Parathyroid adenoma (tissue), 2 donors: ENCODE results near the gene GAS7.

Source experiments
- H2AFZ ChIP-seq: fragments of 300-600 bp; sonication (generic); one replicate; pipeline ENCODE4 v1.7.0; 2017; ENCODE audit warnings: antibody characterized with exemption, mild to moderate bottlenecking
- H3K27ac ChIP-seq: fragments of 300-600 bp; sonication (generic); one replicate; pipeline ENCODE4 v1.7.0; 2017
- H3K27me3 ChIP-seq: fragments of 300-600 bp; sonication (generic); one replicate; pipeline ENCODE4 v1.7.0; 2017; ENCODE audit warnings: low read length; ENCODE audit not compliant: control insufficient read depth, insufficient read depth
- H3K36me3 ChIP-seq: fragments of 300-600 bp; sonication (generic); one replicate; pipeline ENCODE4 v1.7.0; 2017; ENCODE audit warnings: low read length; ENCODE audit not compliant: control insufficient read depth, insufficient read depth
- H3K4me1 ChIP-seq: fragments of 300-600 bp; sonication (generic); one replicate; pipeline ENCODE4 v1.7.0; 2017; ENCODE audit warnings: control low read depth
- H3K4me2 ChIP-seq: fragments of 300-600 bp; sonication (generic); one replicate; pipeline ENCODE4 v1.7.0; 2017; ENCODE audit warnings: low read length
- H3K4me3 ChIP-seq: fragments of 300-600 bp; sonication (generic); one replicate; pipeline ENCODE4 v1.7.0; 2017; ENCODE audit warnings: low read depth, low read length
- H3K79me2 ChIP-seq: fragments of 300-600 bp; sonication (generic); one replicate; pipeline ENCODE4 v1.7.0; 2017; ENCODE audit warnings: control low read depth
- H3K9ac ChIP-seq: fragments of 300-600 bp; sonication (generic); one replicate; pipeline ENCODE4 v1.7.0; 2017; ENCODE audit warnings: mild to moderate bottlenecking
- H3K9me3 ChIP-seq: fragments of 300-600 bp; sonication (generic); one replicate; pipeline ENCODE4 v1.7.0; 2017; ENCODE audit warnings: low read length; ENCODE audit not compliant: control insufficient read depth
- TF ChIP-seq, protein P1 (sequence below): fragments of 300-600 bp; sonication (generic); IDR thresholded peaks from one replicate; pipeline ENCODE4 v1.7.0; 2017; ENCODE audit warnings: antibody characterized with exemption, mild to moderate bottlenecking
- donor health status: primary hyperparathyroidism.

The GAS7 gene

DNA sequence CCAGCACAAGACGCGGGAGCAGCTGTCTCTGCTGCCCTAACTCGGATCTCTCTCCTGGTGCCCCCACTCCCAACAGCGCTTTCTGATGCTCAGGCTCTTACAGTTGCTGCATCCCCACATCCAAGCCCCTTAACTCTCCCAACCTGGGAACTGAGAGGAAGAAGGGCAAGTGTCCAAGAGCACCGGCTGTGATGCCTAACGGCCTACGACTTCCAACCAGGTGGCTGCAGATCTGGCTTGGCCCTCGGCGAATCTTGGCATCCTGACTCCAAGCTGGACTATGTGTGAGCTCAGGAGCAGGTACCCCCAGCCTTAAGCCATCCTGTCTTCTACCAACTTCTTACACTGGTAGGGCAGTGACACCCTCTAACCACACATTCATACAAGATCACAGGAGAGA, 255.1 kb downstream of the GAS7 start:
- Histone ChIP-seq H3K4me1 (no peaks in the 10 kb centered on the region), H3K4me3 (no peak overlapping the region), H3K9ac (no peak overlapping the region), H3K9me3 (no peaks in the 10 kb centered on the region), H2AFZ (no peak overlapping the region), H3K79me2 (no peaks in the 10 kb centered on the region), H3K36me3 (no peaks in the 10 kb centered on the region), H3K27ac (no peak overlapping the region), H3K27me3 (no peaks in the 10 kb centered on the region), H3K4me2 (no peak overlapping the region)
- TF ChIP-seq, protein P1, sequence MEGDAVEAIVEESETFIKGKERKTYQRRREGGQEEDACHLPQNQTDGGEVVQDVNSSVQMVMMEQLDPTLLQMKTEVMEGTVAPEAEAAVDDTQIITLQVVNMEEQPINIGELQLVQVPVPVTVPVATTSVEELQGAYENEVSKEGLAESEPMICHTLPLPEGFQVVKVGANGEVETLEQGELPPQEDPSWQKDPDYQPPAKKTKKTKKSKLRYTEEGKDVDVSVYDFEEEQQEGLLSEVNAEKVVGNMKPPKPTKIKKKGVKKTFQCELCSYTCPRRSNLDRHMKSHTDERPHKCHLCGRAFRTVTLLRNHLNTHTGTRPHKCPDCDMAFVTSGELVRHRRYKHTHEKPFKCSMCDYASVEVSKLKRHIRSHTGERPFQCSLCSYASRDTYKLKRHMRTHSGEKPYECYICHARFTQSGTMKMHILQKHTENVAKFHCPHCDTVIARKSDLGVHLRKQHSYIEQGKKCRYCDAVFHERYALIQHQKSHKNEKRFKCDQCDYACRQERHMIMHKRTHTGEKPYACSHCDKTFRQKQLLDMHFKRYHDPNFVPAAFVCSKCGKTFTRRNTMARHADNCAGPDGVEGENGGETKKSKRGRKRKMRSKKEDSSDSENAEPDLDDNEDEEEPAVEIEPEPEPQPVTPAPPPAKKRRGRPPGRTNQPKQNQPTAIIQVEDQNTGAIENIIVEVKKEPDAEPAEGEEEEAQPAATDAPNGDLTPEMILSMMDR, result no peak

DNA sequence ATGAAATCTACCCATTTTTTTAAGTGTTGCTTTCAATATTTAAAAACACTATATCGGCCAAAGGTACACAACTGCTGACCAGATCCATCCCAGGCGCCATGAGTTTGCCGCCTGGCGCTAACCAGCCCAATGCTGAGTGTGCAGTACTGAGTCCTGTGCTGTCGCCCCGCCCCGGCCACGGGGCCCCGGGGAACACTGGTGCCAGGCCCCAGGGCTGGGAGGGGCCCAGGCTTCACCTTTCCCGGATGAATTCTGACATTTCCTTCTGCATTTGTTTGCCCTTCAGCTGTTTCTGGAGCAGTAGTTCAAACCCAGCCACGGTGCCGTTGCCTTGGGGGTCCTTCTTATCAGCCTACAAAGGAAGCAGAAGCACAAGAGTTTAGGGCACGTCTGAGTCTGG, 255.5 kb downstream of the GAS7 start:
- no peaks in the 10 kb centered on the region for H3K9me3 ChIP-seq
- no peak overlapping the region for H3K9ac ChIP-seq
- no peaks in the 10 kb centered on the region for H3K79me2 ChIP-seq
- no peak overlapping the region for H2AFZ ChIP-seq
- no peak overlapping the region for H3K4me3 ChIP-seq
- H3K4me2 ChIP-seq, result no peak overlapping the region
- TF ChIP-seq, protein P1, result no peak
- H3K27ac ChIP-seq, result no peak overlapping the region
- no peaks in the 10 kb centered on the region for H3K36me3 ChIP-seq
- no peaks in the 10 kb centered on the region for H3K4me1 ChIP-seq
- H3K27me3 ChIP-seq, result no peaks in the 10 kb centered on the region

DNA sequence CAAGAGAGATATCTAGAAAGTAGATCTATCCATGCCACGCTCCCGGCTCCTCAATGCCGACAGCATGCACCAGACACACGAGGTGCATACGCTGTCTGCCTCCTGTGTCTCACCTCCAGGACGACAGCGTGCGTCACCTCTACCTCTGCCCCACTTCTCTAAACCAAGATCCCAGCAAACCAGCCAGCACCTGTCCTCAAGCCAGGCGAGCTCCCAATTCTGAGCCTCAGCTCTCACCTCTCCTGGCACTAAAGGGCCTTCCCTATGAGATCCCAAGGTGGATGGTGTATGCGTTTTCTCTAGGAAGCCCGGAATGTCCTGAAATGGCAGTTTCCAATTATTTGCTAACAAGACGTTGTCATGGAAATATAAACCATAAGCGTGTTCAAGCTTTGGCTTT, 257.1 kb downstream of the GAS7 start:
- no peak overlapping the region for H3K27ac ChIP-seq
- no peaks in the 10 kb centered on the region for H3K36me3 ChIP-seq
- no peak overlapping the region for H2AFZ ChIP-seq
- TF ChIP-seq, protein P1, result no peak
- H3K9me3 ChIP-seq, result no peaks in the 10 kb centered on the region
- no peak overlapping the region for H3K4me2 ChIP-seq
- no peaks in the 10 kb centered on the region for H3K27me3 ChIP-seq
- H3K79me2 ChIP-seq, result no peaks in the 10 kb centered on the region
- H3K4me3 ChIP-seq, result no peak overlapping the region
- no peak overlapping the region for H3K9ac ChIP-seq
- no peaks in the 10 kb centered on the region for H3K4me1 ChIP-seq

DNA sequence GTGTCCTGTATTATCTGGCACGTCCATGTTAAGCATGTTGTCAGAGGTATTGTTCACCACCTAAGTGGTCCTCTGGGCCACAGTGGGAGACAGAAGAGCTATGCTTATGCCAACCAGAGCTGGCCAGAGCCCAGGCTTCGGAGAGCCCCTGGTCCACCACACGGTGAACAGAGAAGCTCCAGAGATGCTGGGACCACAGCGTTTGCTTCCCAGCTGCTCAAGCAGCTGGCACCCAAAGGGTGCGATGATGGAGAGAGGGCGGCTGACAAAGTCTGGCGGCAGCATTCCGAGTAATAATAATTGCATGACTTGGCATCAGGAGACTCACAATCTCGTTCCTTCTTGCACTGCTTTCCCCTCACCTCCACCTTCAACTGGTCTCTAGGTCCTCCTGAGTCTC, 257.6 kb downstream of the GAS7 start:
- H3K4me1 ChIP-seq, result no peaks in the 10 kb centered on the region
- H3K27ac ChIP-seq, result no peak overlapping the region
- TF ChIP-seq, protein P1, result no peak
- no peaks in the 10 kb centered on the region for H3K79me2 ChIP-seq
- H3K9me3 ChIP-seq, result no peaks in the 10 kb centered on the region
- no peaks in the 10 kb centered on the region for H3K36me3 ChIP-seq
- no peaks in the 10 kb centered on the region for H3K27me3 ChIP-seq
- no peak overlapping the region for H3K4me2 ChIP-seq
- H2AFZ ChIP-seq, result no peak overlapping the region
- H3K9ac ChIP-seq, result no peak overlapping the region
- no peak overlapping the region for H3K4me3 ChIP-seq

DNA sequence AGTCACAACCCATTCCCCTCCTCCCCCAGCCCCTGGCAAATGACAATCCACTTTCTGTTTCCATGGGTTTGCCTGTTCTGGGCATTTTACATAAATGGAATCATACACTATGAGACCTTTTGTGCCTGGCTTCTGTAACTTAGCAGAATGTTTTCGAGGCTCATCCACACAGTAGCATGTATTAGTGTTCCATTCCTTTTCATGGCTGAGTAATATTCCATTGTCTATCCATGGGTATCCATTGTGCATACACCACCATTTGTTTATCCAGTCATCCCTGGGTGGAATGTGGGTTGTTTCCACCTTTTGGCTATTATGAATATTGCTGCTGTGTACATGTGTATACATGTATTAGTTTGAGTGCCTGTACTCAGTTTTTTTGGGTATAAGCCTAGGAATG, 259.6 kb downstream of the GAS7 start:
- Histone ChIP-seq H3K4me3 (no peak overlapping the region), H3K9me3 (no peaks in the 10 kb centered on the region), H3K4me2 (no peak overlapping the region), H3K79me2 (no peaks in the 10 kb centered on the region), H3K27me3 (no peaks in the 10 kb centered on the region), H2AFZ (no peak overlapping the region), H3K36me3 (no peaks in the 10 kb centered on the region), H3K9ac (no peak overlapping the region), H3K4me1 (no peaks in the 10 kb centered on the region), H3K27ac (no peak overlapping the region)
- TF ChIP-seq, protein P1, result no peak
